Peyer's patch (tissue), 4 donors: ENCODE measurements around the gene POU2F3.

Experiments used
- CTCF ChIP-seq, 6 experiments: fragments of 450-650 bp in 4 of 6; fragments of 200-600 bp in 2 of 6; sonication (generic) in 1 of 6; IDR thresholded peaks; one replicate each; pipeline ENCODE4 v1.5.1; 2017 to 2019; ENCODE audit warnings: antibody characterized with exemption in 6 of 6, mild to moderate bottlenecking in 3 of 6, moderate library complexity in 1 of 6
- POLR2A ChIP-seq, 2 donors: fragments of 450-650 bp; IDR thresholded peaks; one replicate each; pipeline ENCODE4 v1.5.1; 2017; ENCODE audit warnings: antibody characterized with exemption in 2 of 2, mild to moderate bottlenecking in 2 of 2, moderate library complexity in 2 of 2

DNA sequence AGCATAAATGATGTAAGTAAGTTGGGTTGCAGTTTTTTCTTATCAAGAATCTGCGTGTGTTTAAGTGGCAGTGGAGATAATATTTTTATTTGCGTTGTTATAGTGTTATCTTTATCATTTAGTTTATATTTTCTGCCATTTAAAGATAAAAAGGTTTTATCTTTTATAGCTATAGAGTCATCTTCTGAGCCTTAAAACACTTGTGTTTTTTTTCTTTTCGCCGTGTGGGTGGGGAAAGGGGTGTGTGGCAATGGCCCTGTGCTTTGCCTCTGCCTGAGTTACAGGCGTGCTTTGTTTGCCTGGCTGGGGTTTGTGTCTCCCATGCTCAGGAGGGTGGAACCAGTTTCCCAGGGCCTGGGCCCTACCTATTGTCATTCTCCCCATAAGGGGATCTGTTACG is 112.5 kb downstream of the POU2F3 start:
- TF ChIP-seq CTCF (IDR thresholded peaks at IDR 0.05) (no peak), POLR2A (IDR thresholded peaks at IDR 0.05) (no peak)
